Skeletal muscle satellite cell (primary cell): ENCODE results near the gene ARF6. TPM values are rescaled to one million over a fixed set of nuclear protein-coding genes. Genes with fewer than 3 reads are reported as not detected.

Experiments
- H3K27me3 ChIP-seq: 2 replicates; pipeline ENCODE4 v1.7.0; 2013; ENCODE audit warnings: low read length; ENCODE audit not compliant: control insufficient read depth, insufficient read depth
- H3K36me3 ChIP-seq: 2 replicates; pipeline ENCODE4 v1.7.0; 2013; ENCODE audit warnings: mild to moderate bottlenecking, control low read depth, low read length; ENCODE audit not compliant: insufficient read depth
- H3K4me1 ChIP-seq: 2 replicates; pipeline ENCODE4 v1.7.0; 2013; ENCODE audit warnings: low read length; ENCODE audit not compliant: control insufficient read depth, insufficient read depth
- H3K4me2 ChIP-seq: 2 replicates; pipeline ENCODE4 v1.7.0; 2013; ENCODE audit warnings: mild to moderate bottlenecking, low read length
- H3K4me3 ChIP-seq: 2 replicates; pipeline ENCODE4 v1.7.0; 2013; ENCODE audit warnings: low read length
- H3K9ac ChIP-seq: 2 replicates; pipeline ENCODE4 v1.7.0; 2013; ENCODE audit warnings: mild to moderate bottlenecking, low read depth, low read length, moderate library complexity
- H3K9me3 ChIP-seq: replicated peaks from 2 replicates; pipeline ENCODE4 v1.7.0; 2013; ENCODE audit warnings: mild to moderate bottlenecking, control low read depth, low read length
- total RNA-seq: library from RNA; depleted of rRNA; stranded (reverse); fragments of >200 nt; gene quantifications from 2 replicates; pipeline ENCODE4 v1.2.3, GENCODE V29; 2012; rRNA removed

The ARF6 gene
- 67.9 and 81.0 TPM in 2 replicates for total RNA-seq

GRCh38 chr14:49892636-49893308 lies at the start of gene ARF6:
Gene ARF6, plus strand, starts transcription at chr14:49893082. Its CDS starts 655 bp downstream, at chr14:49893737.
- H3K4me3 ChIP-seq = peak within 1 kb of the TSS; percentile 100
- no peaks in the 10 kb centered on the region for H3K9me3 ChIP-seq
- no peaks in the 10 kb centered on the region for H3K27me3 ChIP-seq
- H3K4me2 ChIP-seq = peak within 1 kb of the TSS; percentile 85
- peaks cover 22% of the 10 kb centered on the region for H3K4me1 ChIP-seq
- peaks cover 28% of the 10 kb centered on the region for H3K36me3 ChIP-seq
- H3K9ac ChIP-seq = peak within 1 kb of the TSS; percentile 100

GRCh38 chr14:49849213-49849847 lies 43.6 kb upstream of the ARF6 start:
- H3K9ac ChIP-seq = no peak overlapping the region
- H3K36me3 ChIP-seq = peaks cover 32% of the 10 kb centered on the region
- H3K4me1 ChIP-seq = peaks cover 10% of the 10 kb centered on the region
- H3K27me3 ChIP-seq = no peaks in the 10 kb centered on the region
- H3K9me3 ChIP-seq = no peaks in the 10 kb centered on the region
- no peak overlapping the region for H3K4me3 ChIP-seq
- H3K4me2 ChIP-seq = no peak overlapping the region

GRCh38 chr14:49851813-49852212 lies 41.1 kb upstream of the ARF6 start:
- peak overlapping the region; percentile 88 for H3K4me3 ChIP-seq
- H3K9ac ChIP-seq = peak overlapping the region; percentile 96
- H3K4me2 ChIP-seq = peak overlapping the region; percentile 70
- no peaks in the 10 kb centered on the region for H3K27me3 ChIP-seq
- H3K9me3 ChIP-seq = no peaks in the 10 kb centered on the region
- peaks cover 10% of the 10 kb centered on the region for H3K4me1 ChIP-seq
- H3K36me3 ChIP-seq = peaks cover 19% of the 10 kb centered on the region

GRCh38 chr14:49852301-49853157 lies 40.4 kb upstream of the ARF6 start, which contains the start of gene NEMF:
Gene NEMF, minus strand, starts transcription at chr14:49852788. Its CDS starts 35 bp downstream, at chr14:49852753.
- H3K36me3 ChIP-seq = peaks cover 19% of the 10 kb centered on the region
- peaks cover 10% of the 10 kb centered on the region for H3K4me1 ChIP-seq
- peak within 1 kb of the TSS; percentile 70 for H3K4me2 ChIP-seq

GRCh38 chr14:49853158-49853477 lies 39.8 kb upstream of the ARF6 start:
- H3K4me2 ChIP-seq = peak overlapping the region; percentile 70
- no peaks in the 10 kb centered on the region for H3K27me3 ChIP-seq
- peaks cover 10% of the 10 kb centered on the region for H3K4me1 ChIP-seq
- no peaks in the 10 kb centered on the region for H3K9me3 ChIP-seq
- peak overlapping the region; percentile 96 for H3K9ac ChIP-seq
- peak overlapping the region; percentile 88 for H3K4me3 ChIP-seq
- peaks cover 16% of the 10 kb centered on the region for H3K36me3 ChIP-seq

More at GRCh38 chr14:49852301-49853157, 40.4 kb upstream of the ARF6 start, which contains the start of gene NEMF:
- H3K9me3 ChIP-seq = no peaks in the 10 kb centered on the region
- peak within 1 kb of the TSS; percentile 96 for H3K9ac ChIP-seq
- peak within 1 kb of the TSS; percentile 88 for H3K4me3 ChIP-seq
- no peaks in the 10 kb centered on the region for H3K27me3 ChIP-seq

- Histone ChIP-seq H3K36me3 (peaks cover 14% of the 10 kb centered on the region), H3K4me2 (peak overlapping the region; percentile 70), H3K27me3 (no peaks in the 10 kb centered on the region), H3K9ac (no peak overlapping the region), H3K4me3 (peak overlapping the region; percentile 46), H3K9me3 (no peaks in the 10 kb centered on the region), H3K4me1 (peaks cover 10% of the 10 kb centered on the region)
These were observed 39.1 kb upstream of the ARF6 start for GRCh38 chr14:49853572-49854375.

- H3K4me3 ChIP-seq = no peak overlapping the region
- H3K36me3 ChIP-seq = no peaks in the 10 kb centered on the region
- peaks cover 6% of the 10 kb centered on the region for H3K4me1 ChIP-seq
- H3K4me2 ChIP-seq = no peak overlapping the region
- H3K27me3 ChIP-seq = no peaks in the 10 kb centered on the region
- H3K9me3 ChIP-seq = no peaks in the 10 kb centered on the region
- no peak overlapping the region for H3K9ac ChIP-seq
These were observed 35.4 kb upstream of the ARF6 start for GRCh38 chr14:49857427-49858003.

- no peaks in the 10 kb centered on the region for H3K27me3 ChIP-seq
- no peaks in the 10 kb centered on the region for H3K9me3 ChIP-seq
- no peak overlapping the region for H3K9ac ChIP-seq
- peaks cover 6% of the 10 kb centered on the region for H3K4me1 ChIP-seq
- no peaks in the 10 kb centered on the region for H3K36me3 ChIP-seq
- no peak overlapping the region for H3K4me3 ChIP-seq
- no peak overlapping the region for H3K4me2 ChIP-seq
These were observed 34.5 kb upstream of the ARF6 start for GRCh38 chr14:49858383-49858782.

- Histone ChIP-seq H3K4me2 (peak overlapping the region; percentile 92), H3K4me1 (peaks cover 17% of the 10 kb centered on the region), H3K4me3 (peak overlapping the region; percentile 74), H3K9ac (peak overlapping the region; percentile 93), H3K27me3 (no peaks in the 10 kb centered on the region), H3K9me3 (no peaks in the 10 kb centered on the region), H3K36me3 (no peaks in the 10 kb centered on the region)
These were observed 31.7 kb upstream of the ARF6 start for GRCh38 chr14:49860988-49861698.

- peak overlapping the region; percentile 93 for H3K9ac ChIP-seq
- no peaks in the 10 kb centered on the region for H3K36me3 ChIP-seq
- H3K4me1 ChIP-seq = peaks cover 17% of the 10 kb centered on the region
- H3K4me3 ChIP-seq = peak overlapping the region; percentile 74
- peak overlapping the region; percentile 92 for H3K4me2 ChIP-seq
- H3K9me3 ChIP-seq = no peaks in the 10 kb centered on the region
- H3K27me3 ChIP-seq = no peaks in the 10 kb centered on the region
These were observed 31.2 kb upstream of the ARF6 start for GRCh38 chr14:49861699-49862088.
